D341Med (cell line): ENCODE data around the gene PSME3IP1.

Source experiments
- DNase-seq: peaks from one replicate; pipeline ENCODE4 v3.0.0; 2012; ENCODE audit warnings: low spot score

PSME3IP1 gene

GRCh38 chr16:57144027-57144426 is 41.8 kb downstream of the PSME3IP1 start:
- no peak for DNase-seq

GRCh38 chr16:57143149-57143921 is 42.5 kb downstream of the PSME3IP1 start:
- DNase-seq, result no peak

DNA sequence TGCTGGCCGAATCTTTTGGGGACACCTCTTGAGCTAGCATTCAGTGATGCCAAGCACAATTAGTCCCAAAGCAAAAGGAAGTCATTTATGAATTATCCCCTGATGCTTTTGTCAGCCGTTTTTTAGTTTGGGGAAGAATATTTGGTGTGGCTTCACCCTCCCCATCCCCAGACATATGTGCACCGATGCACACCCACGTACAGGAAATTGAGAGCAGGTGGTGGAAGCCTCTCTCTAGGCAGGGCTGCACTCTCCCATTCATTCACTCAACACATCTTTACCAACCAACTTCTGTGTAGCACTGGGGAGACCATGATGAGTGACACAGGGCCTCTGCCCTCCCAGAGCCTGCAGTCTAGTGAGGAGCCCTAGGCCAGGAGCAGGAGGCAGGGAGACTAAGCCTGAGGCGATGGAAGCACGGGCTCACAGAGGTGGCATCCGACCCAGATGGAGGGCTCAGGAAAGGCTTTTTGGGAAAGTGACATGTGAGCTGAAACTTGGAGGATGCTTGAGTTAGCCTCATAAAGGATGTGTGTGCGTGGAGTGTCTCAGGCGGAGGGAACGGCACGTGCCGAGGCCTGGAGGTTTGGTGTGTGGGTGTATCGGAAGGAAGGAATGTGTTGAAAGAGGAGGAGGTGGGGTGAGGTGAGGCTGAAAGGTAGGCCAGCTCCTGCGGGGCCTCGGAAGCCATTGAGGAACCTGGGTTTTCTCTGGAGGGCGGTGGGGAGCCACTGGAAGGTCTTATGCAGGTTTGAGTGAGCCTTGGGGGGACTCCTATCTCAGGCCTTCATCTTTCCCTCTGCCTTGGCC is 43.8 kb downstream of the PSME3IP1 start:
- DNase-seq, result no peak

DNA sequence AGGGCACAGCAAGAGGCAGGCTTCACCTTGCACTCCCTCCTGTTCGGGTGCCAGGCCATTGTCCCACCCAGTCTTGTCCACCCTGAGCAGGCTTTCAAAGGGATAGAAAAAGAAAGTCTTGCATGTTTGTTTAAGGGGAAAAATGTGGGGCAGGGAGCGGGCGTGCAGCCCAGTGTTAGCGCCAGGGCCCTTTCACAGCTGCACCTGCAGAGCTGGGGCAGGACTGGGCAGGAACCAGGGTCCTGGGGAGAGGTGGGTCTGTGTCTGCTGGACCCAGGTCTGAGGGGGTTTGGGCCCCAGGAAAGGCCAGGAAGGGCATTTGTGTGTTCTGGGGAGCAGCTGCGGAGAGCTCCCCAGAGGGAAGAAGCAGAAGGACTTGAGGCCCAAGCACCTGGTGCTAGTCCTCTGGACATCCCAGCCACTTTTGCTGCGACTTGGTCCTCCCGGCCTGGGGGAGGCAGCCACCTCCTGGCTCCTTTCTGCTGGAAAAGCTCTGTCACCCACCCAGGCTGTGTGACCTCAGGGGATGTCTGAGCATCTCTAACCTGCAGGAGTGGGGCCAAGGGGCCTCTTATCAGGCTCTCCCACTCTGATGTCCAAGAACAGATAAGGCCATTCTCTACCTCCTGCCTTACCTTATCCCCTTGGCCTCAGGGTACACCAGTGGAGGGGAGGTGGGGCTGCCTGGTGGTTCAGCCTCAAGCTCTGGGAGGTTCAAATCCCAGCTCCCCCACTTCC is 44.7 kb downstream of the PSME3IP1 start:
- no peak for DNase-seq

GRCh38 chr16:57138281-57138935 is 47.4 kb downstream of the PSME3IP1 start:
- no peak for DNase-seq

DNA sequence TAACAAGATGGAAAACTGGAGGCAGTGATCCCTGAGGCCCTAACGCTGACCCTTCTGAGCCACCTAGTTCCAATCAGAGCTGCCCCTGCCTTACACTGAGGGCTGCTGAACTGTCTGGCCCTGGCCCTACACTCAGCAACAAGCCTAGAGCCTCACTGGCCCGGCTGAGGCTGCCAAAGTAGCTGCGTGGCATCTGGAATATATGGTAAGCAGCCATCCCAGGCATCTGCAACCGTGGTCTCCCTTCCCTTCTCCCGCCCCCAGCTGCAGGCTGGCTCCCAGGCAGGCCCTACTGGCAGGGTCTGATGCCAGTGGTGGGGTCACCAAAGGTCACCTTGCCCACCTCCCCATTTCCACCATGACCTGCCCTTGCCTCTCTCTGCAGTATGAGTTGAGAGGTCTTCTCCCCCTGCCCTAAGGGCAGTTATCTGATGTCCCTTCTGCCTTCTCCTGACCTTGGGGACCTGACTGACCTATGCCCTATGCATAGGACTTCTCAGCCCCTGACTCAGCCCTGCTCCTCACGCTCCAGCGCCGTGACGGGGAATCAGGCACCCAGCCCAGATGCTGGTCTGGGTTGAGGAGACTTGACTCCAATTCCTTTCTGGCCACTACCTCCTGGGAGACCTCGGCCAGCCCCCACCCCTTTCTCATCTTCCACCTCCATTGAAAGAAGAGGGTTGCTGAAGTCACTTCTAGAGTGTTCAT is 48.1 kb downstream of the PSME3IP1 start:
- DNase-seq, result no peak

GRCh38 chr16:57137043-57137442 is 48.8 kb downstream of the PSME3IP1 start:
- no peak for DNase-seq

GRCh38 chr16:57134982-57135381 is 50.9 kb downstream of the PSME3IP1 start:
- no peak for DNase-seq

DNA sequence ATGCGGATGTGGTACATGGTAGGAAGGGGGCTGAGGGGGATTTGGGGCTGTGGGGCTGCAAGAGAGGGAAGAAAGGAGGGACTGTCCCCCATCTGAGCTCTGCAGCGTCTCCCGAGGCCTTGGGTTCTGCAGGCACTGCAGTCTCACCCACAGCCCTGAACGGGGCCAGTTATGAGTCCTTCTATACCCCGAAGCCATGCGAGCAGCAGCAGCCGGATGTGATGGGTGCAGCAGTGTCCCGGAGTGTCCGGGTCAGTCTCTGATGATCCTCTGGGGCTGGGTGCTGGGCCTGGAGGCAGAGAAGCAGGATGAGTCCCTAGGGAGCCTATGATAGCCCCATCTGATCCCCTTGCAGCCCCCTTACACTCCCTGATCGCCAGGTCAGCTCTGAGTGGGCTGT is 52.0 kb downstream of the PSME3IP1 start:
- DNase-seq, result no peak

GRCh38 chr16:57133031-57133430 is 52.8 kb downstream of the PSME3IP1 start:
- DNase-seq, result no peak

DNA sequence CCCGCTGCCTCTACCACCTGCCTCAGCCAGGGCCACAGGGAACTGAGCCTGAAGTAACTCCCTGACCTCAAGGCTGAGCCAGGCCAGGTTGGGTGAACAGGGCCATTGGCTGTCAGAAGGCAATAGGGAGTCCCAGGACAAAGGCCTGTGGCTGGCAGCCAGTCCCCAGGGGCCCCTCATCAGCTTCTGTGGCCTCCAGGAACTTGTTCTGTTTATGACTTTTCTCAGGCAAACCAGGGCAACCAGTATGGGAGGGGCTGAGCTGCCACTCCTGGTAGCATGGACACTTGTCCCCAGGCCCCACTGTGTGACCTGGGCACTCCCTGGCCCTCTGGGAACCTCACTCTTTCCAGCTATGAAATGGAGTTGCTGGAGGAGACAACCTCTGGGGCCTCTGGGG is 53.4 kb downstream of the PSME3IP1 start:
- no peak for DNase-seq

- no peak for DNase-seq
Measured at GRCh38 chr16:57131351-57131970, 54.4 kb downstream of the PSME3IP1 start.

GRCh38 chr16:57130950-57131321 is 54.9 kb downstream of the PSME3IP1 start:
- DNase-seq, result no peak

- DNase-seq, result no peak
Measured at GRCh38 chr16:57128771-57129389, 57.0 kb downstream of the PSME3IP1 start.

- DNase-seq, result no peak
Measured at GRCh38 chr16:57127836-57128235, 58.0 kb downstream of the PSME3IP1 start.

GRCh38 chr16:57127037-57127763 is 58.6 kb downstream of the PSME3IP1 start:
- no peak for DNase-seq

GRCh38 chr16:57126411-57126810 is 59.4 kb downstream of the PSME3IP1 start:
- DNase-seq, result no peak

- DNase-seq, result no peak
Measured at GRCh38 chr16:57125969-57126368, 59.9 kb downstream of the PSME3IP1 start.

- DNase-seq, result no peak
Measured at GRCh38 chr16:57125376-57125775, 60.5 kb downstream of the PSME3IP1 start.
